Activated naive CD8-positive, alpha-beta T cell treated with anti-CD3 and anti-CD28 coated beads, Interleukin-2, amount 50 U/mL, for 24 hours (primary cell): Measurements from ENCODE around the gene MIS18A.
A peak's percentile ranks its signal among the peaks of the same experiment; 100 is the strongest.

Experiments used
- ATAC-seq: fragments of 150-1000 bp; cut with Tn5 transposase; one replicate; pipeline ENCODE4 v1.10.0; 2021
- DNase-seq: peaks from one replicate; pipeline ENCODE4 v3.0.0; 2021
- H3K27ac Mint-ChIP-seq: one replicate; pipeline ENCODE4 v1.8.0; 2021; ENCODE audit warnings: mild to moderate bottlenecking, mixed read lengths
- H3K27me3 Mint-ChIP-seq: one replicate; pipeline ENCODE4 v1.8.0; 2021; ENCODE audit warnings: mixed read lengths
- H3K36me3 Mint-ChIP-seq: one replicate; pipeline ENCODE4 v1.8.0; 2021; ENCODE audit warnings: low read depth, mixed read lengths
- H3K4me1 Mint-ChIP-seq: one replicate; pipeline ENCODE4 v1.8.0; 2021; ENCODE audit warnings: mixed read lengths
- H3K4me3 Mint-ChIP-seq: one replicate; pipeline ENCODE4 v1.8.0; 2021; ENCODE audit warnings: mild to moderate bottlenecking, moderate library complexity, mixed read lengths
- H3K9me3 Mint-ChIP-seq: one replicate; pipeline ENCODE4 v1.8.0; 2021; ENCODE audit warnings: mixed read lengths

MIS18A gene

GRCh38 chr21:32278518-32279376 lies at the start of gene MIS18A:
TSS of gene MIS18A (minus strand) at chr21:32279049. CDS start at chr21:32279014, 35 bp downstream.
- Mint-ChIP-seq H3K4me3 (peak within 1 kb of the TSS; percentile 98), H3K36me3 (peaks cover 19% of the 10 kb centered on the region), H3K27me3 (peaks cover 3% of the 10 kb centered on the region), H3K27ac (peak within 1 kb of the TSS; percentile 96), H3K4me1 (peaks cover 29% of the 10 kb centered on the region), H3K9me3 (no peaks in the 10 kb centered on the region)
- DNase-seq (peak; percentile 99), ATAC-seq (peak; percentile 90)

- Mint-ChIP-seq H3K27me3 (no peaks in the 10 kb centered on the region), H3K4me3 (no peak overlapping the region), H3K27ac (no peak overlapping the region), H3K4me1 (no peaks in the 10 kb centered on the region), H3K36me3 (peaks cover 80% of the 10 kb centered on the region), H3K9me3 (no peaks in the 10 kb centered on the region)
- ATAC-seq (no peak), DNase-seq (no peak)
Measured at GRCh38 chr21:32328595-32328994, 49.7 kb upstream of the MIS18A start.

- ATAC-seq (no peak), DNase-seq (no peak)
- Mint-ChIP-seq H3K27me3 (no peaks in the 10 kb centered on the region), H3K4me3 (no peak overlapping the region), H3K36me3 (peaks cover 76% of the 10 kb centered on the region), H3K9me3 (no peaks in the 10 kb centered on the region), H3K27ac (no peak overlapping the region), H3K4me1 (no peaks in the 10 kb centered on the region)
Measured at GRCh38 chr21:32325706-32326105, 46.9 kb upstream of the MIS18A start.

GRCh38 chr21:32322676-32323075 lies 43.8 kb upstream of the MIS18A start:
- peaks cover 72% of the 10 kb centered on the region for H3K36me3 Mint-ChIP-seq
- no peaks in the 10 kb centered on the region for H3K4me1 Mint-ChIP-seq
- no peaks in the 10 kb centered on the region for H3K27me3 Mint-ChIP-seq
- ATAC-seq (no peak), DNase-seq (no peak)
- H3K4me3 Mint-ChIP-seq = no peak overlapping the region
- H3K27ac Mint-ChIP-seq = no peak overlapping the region
- H3K9me3 Mint-ChIP-seq = no peaks in the 10 kb centered on the region

- Mint-ChIP-seq H3K4me1 (no peaks in the 10 kb centered on the region), H3K36me3 (peaks cover 72% of the 10 kb centered on the region)
Measured at GRCh38 chr21:32322103-32322502, 43.3 kb upstream of the MIS18A start.

DNA sequence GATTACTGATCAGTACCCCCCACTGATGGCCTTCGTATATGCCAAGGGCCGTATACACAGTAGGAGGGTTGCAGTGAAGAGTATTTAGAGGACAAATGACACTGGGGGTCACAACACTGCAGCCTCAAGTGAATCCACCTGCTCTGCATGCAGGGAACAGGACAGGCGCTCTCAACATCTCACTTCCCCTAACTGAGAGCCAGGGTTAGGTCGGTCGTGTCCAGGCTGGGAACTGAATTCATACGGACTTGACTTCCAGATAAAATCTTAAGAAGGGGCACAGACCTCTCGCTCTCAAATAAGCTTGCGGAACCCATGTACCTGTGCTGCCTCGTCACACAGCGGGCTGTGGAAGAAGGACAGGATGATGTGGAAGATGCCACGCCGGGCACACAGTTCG lies 42.6 kb upstream of the MIS18A start:
- no peak overlapping the region for H3K4me3 Mint-ChIP-seq
- no peak overlapping the region for H3K27ac Mint-ChIP-seq
- peaks cover 71% of the 10 kb centered on the region for H3K36me3 Mint-ChIP-seq
- DNase-seq = no peak
- ATAC-seq = no peak
- H3K27me3 Mint-ChIP-seq = no peaks in the 10 kb centered on the region
- no peaks in the 10 kb centered on the region for H3K4me1 Mint-ChIP-seq
- H3K9me3 Mint-ChIP-seq = no peaks in the 10 kb centered on the region

More at GRCh38 chr21:32322103-32322502, 43.3 kb upstream of the MIS18A start:
- Mint-ChIP-seq H3K9me3 (no peaks in the 10 kb centered on the region), H3K27me3 (no peaks in the 10 kb centered on the region), H3K4me3 (no peak overlapping the region), H3K27ac (no peak overlapping the region)
- DNase-seq (no peak), ATAC-seq (no peak)

GRCh38 chr21:32320726-32321125 lies 41.9 kb upstream of the MIS18A start:
- H3K27me3 Mint-ChIP-seq = no peaks in the 10 kb centered on the region
- no peaks in the 10 kb centered on the region for H3K4me1 Mint-ChIP-seq
- no peak for DNase-seq
- no peaks in the 10 kb centered on the region for H3K9me3 Mint-ChIP-seq
- H3K27ac Mint-ChIP-seq = no peak overlapping the region
- H3K36me3 Mint-ChIP-seq = peaks cover 75% of the 10 kb centered on the region
- no peak overlapping the region for H3K4me3 Mint-ChIP-seq
- ATAC-seq = no peak

DNA sequence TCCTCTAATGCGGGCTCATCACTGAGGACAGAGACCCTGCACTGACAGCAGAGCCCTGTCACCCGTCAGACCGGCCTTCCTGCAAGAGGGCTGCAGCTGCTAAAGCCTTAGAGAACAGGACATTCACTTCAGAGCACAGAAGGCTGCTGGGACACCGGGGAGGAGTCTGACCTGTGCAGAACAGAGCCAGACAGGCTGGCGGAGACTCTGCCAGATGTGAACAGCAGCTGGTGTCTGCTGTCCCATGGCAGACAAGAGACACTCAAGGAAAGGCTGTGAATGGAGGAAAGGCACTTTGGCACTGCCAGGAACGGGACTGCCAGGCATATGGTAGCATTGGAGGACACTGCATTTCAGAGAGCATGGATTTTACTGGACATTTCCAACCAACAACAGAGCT lies 41.2 kb upstream of the MIS18A start:
- no peak overlapping the region for H3K4me3 Mint-ChIP-seq
- ATAC-seq (no peak), DNase-seq (no peak)
- H3K27me3 Mint-ChIP-seq = no peaks in the 10 kb centered on the region
- H3K36me3 Mint-ChIP-seq = peaks cover 74% of the 10 kb centered on the region
- no peak overlapping the region for H3K27ac Mint-ChIP-seq
- no peaks in the 10 kb centered on the region for H3K4me1 Mint-ChIP-seq
- no peaks in the 10 kb centered on the region for H3K9me3 Mint-ChIP-seq

DNA sequence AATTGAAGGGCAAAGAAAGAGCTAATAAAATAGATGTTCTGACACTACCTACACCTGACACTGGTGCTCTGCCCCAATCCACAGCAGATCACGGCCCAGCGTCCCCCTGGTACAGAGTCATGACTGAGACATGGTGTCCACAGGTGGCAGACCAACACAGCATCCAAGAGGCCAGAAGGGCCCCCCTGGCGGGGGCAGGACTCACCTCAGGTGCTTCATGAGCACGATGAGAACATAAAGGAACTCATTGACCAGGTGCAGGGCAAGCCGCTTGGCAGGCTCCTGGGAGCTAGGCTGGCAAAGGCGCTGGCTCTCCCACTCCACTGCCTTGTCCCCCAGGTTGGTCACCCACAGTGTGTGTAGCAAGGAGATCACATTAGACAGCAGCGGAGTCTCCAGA lies 40.2 kb upstream of the MIS18A start:
- ATAC-seq (no peak), DNase-seq (no peak)
- no peaks in the 10 kb centered on the region for H3K9me3 Mint-ChIP-seq
- H3K36me3 Mint-ChIP-seq = peaks cover 66% of the 10 kb centered on the region
- H3K27ac Mint-ChIP-seq = no peak overlapping the region
- H3K27me3 Mint-ChIP-seq = no peaks in the 10 kb centered on the region
- H3K4me3 Mint-ChIP-seq = no peak overlapping the region
- no peaks in the 10 kb centered on the region for H3K4me1 Mint-ChIP-seq

DNA sequence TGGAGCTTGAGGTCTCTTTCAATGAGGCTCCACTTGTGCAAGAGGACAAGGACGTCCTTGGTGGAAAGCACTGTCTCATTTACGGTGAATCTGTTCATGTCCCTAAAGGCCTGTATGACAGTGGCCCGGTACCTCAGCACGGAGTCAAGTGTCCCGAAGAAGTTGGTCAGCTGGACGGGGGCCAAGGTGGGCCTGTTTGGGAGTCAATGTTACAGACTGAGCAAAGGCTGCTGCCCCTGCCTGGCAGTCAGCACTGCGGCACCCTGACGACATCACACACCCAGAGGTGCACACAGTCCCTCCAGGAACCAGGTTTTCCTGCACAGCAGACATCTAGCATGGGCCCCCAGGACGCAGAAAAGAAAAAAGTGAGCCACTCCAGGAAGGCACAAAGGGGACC lies 38.9 kb upstream of the MIS18A start:
- no peaks in the 10 kb centered on the region for H3K9me3 Mint-ChIP-seq
- no peak for ATAC-seq
- no peaks in the 10 kb centered on the region for H3K4me1 Mint-ChIP-seq
- H3K27me3 Mint-ChIP-seq = no peaks in the 10 kb centered on the region
- no peak overlapping the region for H3K4me3 Mint-ChIP-seq
- peaks cover 59% of the 10 kb centered on the region for H3K36me3 Mint-ChIP-seq
- no peak overlapping the region for H3K27ac Mint-ChIP-seq
- no peak for DNase-seq

- Mint-ChIP-seq H3K4me1 (peaks cover 3% of the 10 kb centered on the region), H3K9me3 (no peaks in the 10 kb centered on the region), H3K27ac (no peak overlapping the region), H3K4me3 (no peak overlapping the region), H3K36me3 (peaks cover 62% of the 10 kb centered on the region), H3K27me3 (no peaks in the 10 kb centered on the region)
- no peak for DNase-seq
- no peak for ATAC-seq
Measured at GRCh38 chr21:32316361-32317215, 37.7 kb upstream of the MIS18A start.

- H3K9me3 Mint-ChIP-seq = no peaks in the 10 kb centered on the region
- ATAC-seq = no peak
- H3K36me3 Mint-ChIP-seq = peaks cover 65% of the 10 kb centered on the region
- no peak overlapping the region for H3K27ac Mint-ChIP-seq
- no peaks in the 10 kb centered on the region for H3K27me3 Mint-ChIP-seq
- DNase-seq = no peak
- H3K4me3 Mint-ChIP-seq = no peak overlapping the region
- peaks cover 11% of the 10 kb centered on the region for H3K4me1 Mint-ChIP-seq
Measured at GRCh38 chr21:32315511-32316281, 36.8 kb upstream of the MIS18A start.

DNA sequence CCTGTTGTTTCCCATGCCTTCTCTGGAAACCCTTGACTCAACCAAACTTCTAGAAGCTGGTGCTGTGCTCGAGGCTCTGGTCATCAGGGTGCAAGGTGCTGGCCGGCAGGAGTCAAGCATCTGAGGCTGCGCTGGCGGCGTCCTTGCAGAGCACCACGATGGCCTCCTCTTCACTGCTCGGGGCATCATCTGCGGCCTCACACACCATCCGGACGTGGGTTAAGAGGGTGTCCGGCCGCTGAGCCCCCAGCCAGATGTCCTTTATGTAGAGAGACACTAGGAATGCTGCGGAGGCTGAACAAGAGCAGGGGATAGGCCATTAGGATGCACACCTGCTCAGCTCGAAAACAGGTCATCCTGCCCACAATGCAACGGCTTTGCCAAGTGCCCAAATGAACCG lies 36.0 kb upstream of the MIS18A start:
- peaks cover 11% of the 10 kb centered on the region for H3K4me1 Mint-ChIP-seq
- no peak for DNase-seq
- no peaks in the 10 kb centered on the region for H3K27me3 Mint-ChIP-seq
- peaks cover 61% of the 10 kb centered on the region for H3K36me3 Mint-ChIP-seq
- H3K9me3 Mint-ChIP-seq = no peaks in the 10 kb centered on the region
- ATAC-seq = no peak
- H3K4me3 Mint-ChIP-seq = no peak overlapping the region
- H3K27ac Mint-ChIP-seq = no peak overlapping the region

- Mint-ChIP-seq H3K4me1 (peaks cover 11% of the 10 kb centered on the region), H3K27me3 (no peaks in the 10 kb centered on the region), H3K36me3 (peaks cover 52% of the 10 kb centered on the region), H3K9me3 (no peaks in the 10 kb centered on the region), H3K27ac (no peak overlapping the region), H3K4me3 (no peak overlapping the region)
- no peak for ATAC-seq
- DNase-seq = no peak
Measured at GRCh38 chr21:32312976-32313375, 34.1 kb upstream of the MIS18A start.
